ENCODE data around the gene COMMD8. TPM values are rescaled to one million over a fixed set of nuclear protein-coding genes. Genes with fewer than 3 reads are reported as not detected.

COMMD8 gene
- total RNA-seq, 1 experiment from 2014 or later: 27.4 TPM

GRCh38 chr4:47468706-47469365, 5.3 kb upstream of the COMMD8 start:
- Histone ChIP-seq H3K36me3 (ENCODE audit: low read depth) (no peaks in the 10 kb centered on the region), H3K27me3 (ENCODE audit: insufficient read depth, low read depth) (no peaks in the 10 kb centered on the region), H3K79me2 (ENCODE audit: low read depth) (no peaks in the 10 kb centered on the region), H3F3A (ENCODE audit: insufficient read depth, low read depth) (peaks cover 4% of the 10 kb centered on the region; the same call in 1 of the 2 replicates), H3K9me2 (ENCODE audit: insufficient read depth) (no peaks in the 10 kb centered on the region), H3K9me3 (ENCODE audit: insufficient read depth, low read depth) (no peaks in the 10 kb centered on the region), H3K4me3 (no peak overlapping the region), H3K4me1 (replicated peaks; ENCODE audit: insufficient read depth) (peaks cover 17% of the 10 kb centered on the region; the same call in 1 of the 2 replicates), H2AFZ (no peak overlapping the region), H4K20me1 (ENCODE audit: insufficient read depth) (no peaks in the 10 kb centered on the region), H3K4me2 (no peak overlapping the region), H3K27ac (no peak overlapping the region)
- intact Hi-C loops (cut with micrococcal nuclease; ENCODE audit: unreplicated experiment): no loop called here
- DNase-seq: no peak
- POLR2A ChIA-PET (ENCODE audit: unreplicated experiment): interaction anchor here (0.6 kb wide), 1 partner anchor 40 kb away, joined by 4 read pairs; no protein-coding TSS in a partner anchor
- TF ChIP-seq, protein P1, sequence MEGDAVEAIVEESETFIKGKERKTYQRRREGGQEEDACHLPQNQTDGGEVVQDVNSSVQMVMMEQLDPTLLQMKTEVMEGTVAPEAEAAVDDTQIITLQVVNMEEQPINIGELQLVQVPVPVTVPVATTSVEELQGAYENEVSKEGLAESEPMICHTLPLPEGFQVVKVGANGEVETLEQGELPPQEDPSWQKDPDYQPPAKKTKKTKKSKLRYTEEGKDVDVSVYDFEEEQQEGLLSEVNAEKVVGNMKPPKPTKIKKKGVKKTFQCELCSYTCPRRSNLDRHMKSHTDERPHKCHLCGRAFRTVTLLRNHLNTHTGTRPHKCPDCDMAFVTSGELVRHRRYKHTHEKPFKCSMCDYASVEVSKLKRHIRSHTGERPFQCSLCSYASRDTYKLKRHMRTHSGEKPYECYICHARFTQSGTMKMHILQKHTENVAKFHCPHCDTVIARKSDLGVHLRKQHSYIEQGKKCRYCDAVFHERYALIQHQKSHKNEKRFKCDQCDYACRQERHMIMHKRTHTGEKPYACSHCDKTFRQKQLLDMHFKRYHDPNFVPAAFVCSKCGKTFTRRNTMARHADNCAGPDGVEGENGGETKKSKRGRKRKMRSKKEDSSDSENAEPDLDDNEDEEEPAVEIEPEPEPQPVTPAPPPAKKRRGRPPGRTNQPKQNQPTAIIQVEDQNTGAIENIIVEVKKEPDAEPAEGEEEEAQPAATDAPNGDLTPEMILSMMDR (conservative IDR thresholded peaks at IDR 0.05): no peak
- no peak for TF ChIP-seq EZH2 (IDR thresholded peaks at IDR 0.05; ENCODE audit: low read depth)
- CTCF ChIA-PET: no interaction called here
- no TSS peak for BruUV-seq (replicated peaks)

DNA sequence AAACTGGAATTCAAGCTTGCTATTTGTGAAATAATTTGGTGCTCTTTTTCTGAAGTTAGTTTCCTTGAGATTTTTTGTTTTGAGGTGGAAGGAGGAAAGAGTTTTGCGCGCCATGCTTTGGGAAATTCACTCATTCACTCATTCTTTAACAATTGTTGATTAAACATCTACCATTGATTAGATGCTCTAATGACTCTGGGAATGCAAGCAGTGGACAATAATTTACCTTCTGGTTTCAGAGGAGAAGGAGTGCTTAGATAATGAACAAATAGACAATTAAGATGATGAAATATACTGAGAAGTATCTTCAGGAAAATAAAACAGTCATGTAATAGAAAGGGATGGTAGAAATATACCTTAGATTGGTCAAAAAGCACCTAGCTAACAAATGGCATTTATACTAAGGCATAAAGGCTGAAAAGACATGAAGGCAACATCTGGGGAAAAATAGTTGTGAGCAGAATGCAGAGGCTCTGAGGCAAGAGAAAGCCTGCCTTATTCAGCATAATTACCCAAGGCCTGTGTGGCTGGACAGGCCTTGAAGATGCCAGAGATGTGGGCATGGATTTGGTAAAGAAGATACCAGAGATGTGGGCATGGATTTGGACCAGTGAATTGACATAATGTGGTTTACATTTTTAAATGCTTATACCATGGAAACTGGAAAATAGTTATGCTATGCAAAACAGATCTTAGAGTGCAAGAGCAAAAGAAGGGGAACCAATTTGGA, 2.7 kb upstream of the COMMD8 start:
- H3K4me3 ChIP-seq: no peak overlapping the region
- ChIA-PET POLR2A (ENCODE audit: unreplicated experiment) (interaction anchor here (0.6 kb wide), 1 partner anchor 15 kb away, joined by 4 read pairs; no protein-coding TSS in a partner anchor), CTCF (no interaction called here)
- H3K4me1 ChIP-seq (replicated peaks; ENCODE audit: insufficient read depth): peaks cover 29% of the 10 kb centered on the region
- no peaks in the 10 kb centered on the region for H3K36me3 ChIP-seq (ENCODE audit: low read depth)
- no peaks in the 10 kb centered on the region for H3K27me3 ChIP-seq (ENCODE audit: insufficient read depth, low read depth)
- DNase-seq: no peak
- BruUV-seq (replicated peaks): no TSS peak
- H3K27ac ChIP-seq: no peak overlapping the region
- H3F3A ChIP-seq (ENCODE audit: insufficient read depth, low read depth): peaks cover 11% of the 10 kb centered on the region; the same call in 1 of the 2 replicates
- no peaks in the 10 kb centered on the region for H3K9me2 ChIP-seq (ENCODE audit: insufficient read depth)
- no peaks in the 10 kb centered on the region for H3K9me3 ChIP-seq (ENCODE audit: insufficient read depth, low read depth)
- TF ChIP-seq, protein P1 (conservative IDR thresholded peaks at IDR 0.05): no peak
- TF ChIP-seq EZH2 (IDR thresholded peaks at IDR 0.05; ENCODE audit: low read depth): no peak
- H3K4me2 ChIP-seq: no peak overlapping the region
- no peaks in the 10 kb centered on the region for H4K20me1 ChIP-seq (ENCODE audit: insufficient read depth)
- intact Hi-C loops (cut with micrococcal nuclease; ENCODE audit: unreplicated experiment): no loop called here
- H2AFZ ChIP-seq: no peak overlapping the region
- H3K79me2 ChIP-seq (ENCODE audit: low read depth): no peaks in the 10 kb centered on the region; the same call in none of the 2 replicates

GRCh38 chr4:47465004-47465403, 1.5 kb upstream of the COMMD8 start:
- H3K79me2 ChIP-seq (ENCODE audit: low read depth): no peaks in the 10 kb centered on the region; the same call in none of the 2 replicates
- TF ChIP-seq, protein P1 (conservative IDR thresholded peaks at IDR 0.05): no peak
- no peak for TF ChIP-seq EZH2 (IDR thresholded peaks at IDR 0.05; ENCODE audit: low read depth)
- ChIA-PET POLR2A (ENCODE audit: unreplicated experiment) (no interaction called here), CTCF (interaction anchor here (0.6 kb wide), 1 partner anchor 99 kb away, joined by 3 read pairs; no protein-coding TSS in a partner anchor)
- DNase-seq: peak in 1 of 2 experiments; percentile 59
- H3K4me3 ChIP-seq: no peak overlapping the region
- H3F3A ChIP-seq (ENCODE audit: insufficient read depth, low read depth): peaks cover 11% of the 10 kb centered on the region; the same call in 1 of the 2 replicates
- no peaks in the 10 kb centered on the region for H3K9me3 ChIP-seq (ENCODE audit: insufficient read depth, low read depth)
- no peaks in the 10 kb centered on the region for H3K27me3 ChIP-seq (ENCODE audit: insufficient read depth, low read depth)
- no peak overlapping the region for H3K4me2 ChIP-seq
- no TSS peak for BruUV-seq (replicated peaks)
- intact Hi-C loops (cut with micrococcal nuclease; ENCODE audit: unreplicated experiment): no loop called here
- H3K4me1 ChIP-seq (replicated peaks; ENCODE audit: insufficient read depth): peaks cover 23% of the 10 kb centered on the region
- H2AFZ ChIP-seq: no peak overlapping the region
- H3K36me3 ChIP-seq (ENCODE audit: low read depth): no peaks in the 10 kb centered on the region
- H3K9me2 ChIP-seq (ENCODE audit: insufficient read depth): no peaks in the 10 kb centered on the region
- H4K20me1 ChIP-seq (ENCODE audit: insufficient read depth): no peaks in the 10 kb centered on the region
- no peak overlapping the region for H3K27ac ChIP-seq
